ENCODE measurements around the gene RETREG1.
"Not testable (repeated sequence)": the region's sequence is repeated elsewhere in the genome, so short reads cannot be mapped to it uniquely, and the experiment has no call there.

RETREG1 gene

DNA sequence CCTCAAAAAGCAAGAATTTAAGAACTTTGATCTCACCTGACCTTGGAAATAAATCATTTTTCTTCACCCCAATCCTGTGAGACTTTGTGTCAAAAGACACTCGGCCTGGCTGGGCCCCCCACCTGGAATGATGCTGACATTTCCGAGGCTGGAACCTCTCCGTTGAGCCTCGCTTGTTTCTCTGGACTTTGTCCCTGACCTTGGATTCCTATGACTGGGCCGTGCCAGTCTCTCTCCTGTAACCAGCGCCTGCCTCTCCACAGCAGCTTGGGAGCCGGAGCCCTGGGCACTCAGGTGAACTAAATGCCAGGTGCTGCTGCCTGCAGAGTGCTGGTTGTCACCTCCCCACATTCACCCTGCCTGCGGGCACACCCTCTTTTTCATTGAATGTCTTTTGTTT, 62.7 kb downstream of the RETREG1 start:
- no peak for DNase-seq (ENCODE audit: low spot score)

DNA sequence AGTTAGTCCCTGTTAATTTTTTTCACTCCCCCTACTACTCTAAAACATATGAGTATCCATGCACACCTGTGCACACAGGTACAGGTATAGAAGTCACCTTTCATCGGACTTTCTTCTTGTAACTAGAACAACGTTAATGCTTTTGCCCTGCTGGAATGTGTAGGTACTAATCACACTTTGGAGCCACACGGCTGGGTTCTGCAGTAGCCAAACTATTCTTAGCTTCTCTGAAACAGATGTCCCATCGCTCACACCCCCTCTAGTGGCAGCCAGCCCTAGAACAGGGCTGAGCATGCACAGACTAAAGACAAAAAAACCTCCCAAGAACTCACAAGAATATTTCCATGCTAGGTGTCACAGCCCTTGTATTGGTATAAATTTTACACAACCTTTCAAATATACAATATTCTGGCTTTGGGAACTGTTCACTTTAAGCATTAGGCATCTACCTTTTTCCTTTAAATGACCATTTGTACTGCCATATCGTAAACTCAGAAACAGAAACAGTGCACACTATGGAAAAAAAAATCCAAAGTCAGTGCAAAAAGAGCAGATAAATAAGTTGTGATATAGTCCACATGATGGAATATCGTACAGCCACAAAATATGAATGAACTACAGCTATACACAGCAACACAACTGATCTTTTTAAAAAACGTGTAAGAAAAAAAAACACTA, 64.0 kb downstream of the RETREG1 start:
- peak; percentile 36 for DNase-seq (ENCODE audit: low spot score)

DNA sequence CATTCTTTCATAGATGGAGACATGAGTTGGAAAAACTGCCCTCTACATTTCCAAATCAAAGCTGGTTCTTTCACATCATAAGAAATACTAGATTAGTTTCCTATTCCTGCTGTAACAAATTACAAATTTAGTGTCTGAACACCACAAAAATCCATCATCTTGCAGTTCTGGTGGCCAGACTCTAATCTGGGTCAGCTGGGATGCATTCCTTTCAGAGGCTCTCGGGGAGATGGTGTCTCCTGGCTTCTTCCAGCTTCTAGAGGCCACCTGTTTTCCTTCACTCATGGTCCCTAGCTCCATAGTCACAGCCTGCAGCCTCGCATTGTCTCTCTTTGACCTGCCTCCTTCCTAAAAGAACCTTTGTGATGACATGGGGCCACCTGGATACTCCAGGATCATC, 65.2 kb downstream of the RETREG1 start:
- DNase-seq (ENCODE audit: low spot score) = no peak

- peak; percentile 53 for DNase-seq (ENCODE audit: low spot score)
Measured at GRCh38 chr5:16550316-16550952, 66.4 kb downstream of the RETREG1 start.

DNA sequence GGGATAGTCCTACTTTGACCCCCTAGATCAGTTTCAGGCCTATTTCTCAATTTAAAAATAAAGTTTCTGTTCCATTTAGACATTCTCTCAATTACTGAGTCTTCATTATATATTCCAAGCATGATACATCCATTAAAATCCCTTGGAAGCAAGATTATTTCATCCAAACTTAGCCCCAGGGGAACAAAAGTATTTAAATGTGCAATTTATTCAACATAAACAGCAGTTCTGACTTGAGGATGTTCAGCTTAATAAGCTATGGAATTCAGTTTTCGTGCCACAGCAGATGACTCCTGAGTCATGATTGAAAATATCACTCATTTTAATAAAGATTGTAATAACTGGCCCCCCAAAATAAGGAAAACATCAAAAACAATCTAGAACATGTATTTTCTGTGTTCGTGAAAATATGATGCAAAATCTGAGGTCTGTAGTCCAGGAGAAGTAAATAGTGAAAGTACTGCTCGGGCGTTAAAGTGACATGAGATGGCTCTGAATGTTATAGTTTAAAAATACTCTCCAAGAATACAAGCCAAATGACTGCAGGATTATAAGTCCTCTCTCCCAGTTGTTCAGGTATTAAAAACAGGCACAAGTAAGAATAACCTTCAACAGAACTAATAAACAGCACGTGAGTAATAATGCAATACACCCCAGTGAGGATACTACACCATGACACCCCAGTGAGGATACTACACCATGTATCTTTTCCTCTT, 67.1 kb downstream of the RETREG1 start:
- no peak for DNase-seq (ENCODE audit: low spot score)

DNA sequence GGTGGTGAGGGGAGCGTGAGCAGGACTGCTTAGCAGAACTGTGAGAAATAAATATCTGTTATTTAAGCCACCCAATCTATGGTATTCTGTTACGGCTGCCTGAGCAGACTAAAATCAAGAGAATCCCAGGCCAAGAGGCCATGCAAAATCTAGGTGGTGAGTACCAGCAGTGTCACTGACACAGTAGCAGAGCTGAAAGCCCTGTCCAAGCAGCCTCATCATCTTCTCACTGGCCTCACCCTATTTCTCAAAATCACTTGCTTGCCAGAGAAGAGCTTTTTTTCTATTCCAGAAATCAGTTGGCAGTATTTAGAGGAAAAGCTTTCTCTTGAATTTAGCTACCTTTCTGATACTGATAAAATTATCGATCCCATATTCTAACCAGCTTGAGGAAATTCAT, 68.0 kb downstream of the RETREG1 start:
- DNase-seq (ENCODE audit: low spot score) = no peak

DNA sequence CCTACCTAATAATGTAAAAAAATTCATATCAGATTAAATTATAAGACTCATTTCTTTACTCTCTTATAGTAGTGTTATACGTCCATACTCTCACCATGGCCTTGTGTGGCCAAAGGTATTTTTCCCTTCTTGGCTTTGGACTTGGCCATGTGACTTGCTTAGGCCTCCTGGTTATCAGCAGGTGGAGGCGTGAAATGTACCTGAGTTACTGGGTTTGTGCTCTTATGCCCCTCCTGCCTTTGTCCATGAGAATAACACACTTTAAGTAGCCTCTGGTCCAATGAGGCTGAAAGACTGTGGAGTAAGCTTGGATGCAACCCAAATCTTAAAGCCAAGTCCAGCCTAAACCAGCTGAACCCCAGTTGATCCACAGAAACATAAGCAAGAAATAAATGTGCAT, 68.7 kb downstream of the RETREG1 start:
- no peak for DNase-seq (ENCODE audit: low spot score)

GRCh38 chr5:16547200-16547842, 69.5 kb downstream of the RETREG1 start:
- no peak for DNase-seq (ENCODE audit: low spot score)

DNA sequence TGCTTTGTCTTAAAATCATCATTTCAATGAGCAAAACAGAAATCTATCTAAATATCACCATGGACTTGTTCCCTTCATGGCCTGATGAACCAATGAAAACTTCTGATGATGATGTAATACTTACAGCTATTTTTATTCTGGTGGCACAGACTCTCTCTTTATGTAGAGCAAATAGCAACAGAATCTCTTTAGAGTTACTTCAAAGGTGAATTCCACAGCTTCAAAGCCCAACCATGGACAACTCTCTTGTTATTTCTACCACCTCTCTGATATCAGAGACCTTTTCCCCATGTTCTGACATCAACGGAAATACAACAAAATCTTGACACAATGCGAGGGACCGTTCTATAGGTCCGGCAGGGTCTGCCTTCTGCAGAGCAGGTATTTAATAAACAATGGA, 70.1 kb downstream of the RETREG1 start:
- no peak for DNase-seq (ENCODE audit: low spot score)

- DNase-seq (ENCODE audit: low spot score) = no peak
Measured at GRCh38 chr5:16544607-16545374, 72.0 kb downstream of the RETREG1 start.

GRCh38 chr5:16543206-16543605, 73.6 kb downstream of the RETREG1 start:
- not testable (repeated sequence) for DNase-seq (ENCODE audit: low spot score)

DNA sequence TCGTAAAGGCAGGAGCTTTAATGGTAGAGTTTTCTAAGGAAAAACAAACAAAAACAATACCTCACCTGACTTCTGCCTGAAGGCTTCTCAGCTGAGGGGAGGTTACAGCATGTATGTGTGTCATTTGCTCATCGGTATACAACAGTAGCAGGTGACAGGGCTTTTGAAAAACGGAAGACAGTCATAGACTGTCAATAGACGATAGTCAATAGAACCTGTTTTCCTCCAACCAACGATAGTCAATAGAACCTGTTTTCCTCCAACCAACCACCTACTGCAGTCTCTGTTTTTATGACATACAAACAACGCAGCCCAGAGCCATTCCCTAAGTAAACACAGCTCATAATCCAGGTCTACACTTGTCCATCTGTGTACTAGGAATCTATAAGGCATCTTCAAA, 74.6 kb downstream of the RETREG1 start:
- no peak for DNase-seq (ENCODE audit: low spot score)

DNA sequence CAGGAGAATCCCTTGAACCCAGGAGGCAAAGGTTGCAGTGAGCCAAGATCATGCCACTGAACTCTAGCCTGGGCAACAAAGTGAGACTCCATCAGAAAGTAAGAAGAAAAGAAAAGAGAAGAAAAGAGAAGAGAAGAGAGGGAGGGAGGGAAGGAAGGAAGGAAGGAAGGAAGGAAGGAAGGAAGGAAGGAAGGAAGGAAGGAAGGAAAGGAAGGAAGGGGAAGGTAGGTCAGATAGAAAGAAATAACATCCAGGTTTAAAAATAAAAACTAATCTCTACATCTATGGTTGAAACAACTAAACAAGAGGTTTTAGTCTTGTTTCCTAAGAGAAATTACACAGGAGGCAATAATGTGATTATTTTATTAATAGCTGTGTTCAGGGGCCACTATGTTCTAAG, 75.2 kb downstream of the RETREG1 start:
- DNase-seq (ENCODE audit: low spot score) = not testable (repeated sequence)

DNA sequence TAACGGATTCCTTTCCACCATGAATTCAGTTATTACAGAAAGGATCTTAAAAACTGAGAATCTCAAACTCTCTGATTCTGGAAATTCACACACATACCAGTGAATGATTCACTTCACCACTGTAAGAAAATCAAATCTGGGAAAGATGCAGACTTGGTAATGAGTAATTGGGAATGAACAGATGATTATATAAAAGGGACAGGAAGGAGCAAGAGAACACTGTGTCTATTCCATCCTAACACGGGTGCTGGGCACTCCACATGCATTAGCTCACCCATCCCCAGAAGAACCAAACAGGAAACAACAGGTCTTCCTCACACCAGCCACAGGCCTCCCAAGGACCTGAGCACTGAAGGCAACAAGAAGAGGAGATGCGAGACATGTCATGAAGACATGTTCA, 76.4 kb downstream of the RETREG1 start:
- no peak for DNase-seq (ENCODE audit: low spot score)

- no peak for DNase-seq (ENCODE audit: low spot score)
Measured at GRCh38 chr5:16539169-16539666, 77.6 kb downstream of the RETREG1 start.

DNA sequence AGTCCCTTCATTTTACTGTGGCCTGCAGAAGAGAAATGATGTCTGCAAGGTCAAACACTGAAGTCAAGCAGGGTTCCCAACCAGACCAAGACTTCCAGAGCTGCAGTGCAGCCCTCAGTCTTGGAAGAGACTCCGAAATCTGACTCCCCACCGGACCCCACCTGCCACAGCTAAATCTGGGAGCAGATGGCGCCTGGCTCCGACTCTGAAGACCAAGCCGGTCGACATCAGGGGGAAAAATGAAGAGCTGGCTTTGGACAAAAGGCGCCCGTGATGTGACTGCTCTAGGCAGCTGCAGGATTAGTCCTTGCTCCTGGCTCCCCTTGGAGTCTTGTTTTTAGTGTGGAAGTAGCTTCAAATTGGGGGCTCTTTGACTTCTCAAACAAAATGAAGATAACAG, 78.8 kb downstream of the RETREG1 start:
- DNase-seq (ENCODE audit: low spot score) = no peak

- no peak for DNase-seq (ENCODE audit: low spot score)
Measured at GRCh38 chr5:16536818-16537217, 80.0 kb downstream of the RETREG1 start.

GRCh38 chr5:16536246-16536645, 80.6 kb downstream of the RETREG1 start:
- no peak for DNase-seq (ENCODE audit: low spot score)

DNA sequence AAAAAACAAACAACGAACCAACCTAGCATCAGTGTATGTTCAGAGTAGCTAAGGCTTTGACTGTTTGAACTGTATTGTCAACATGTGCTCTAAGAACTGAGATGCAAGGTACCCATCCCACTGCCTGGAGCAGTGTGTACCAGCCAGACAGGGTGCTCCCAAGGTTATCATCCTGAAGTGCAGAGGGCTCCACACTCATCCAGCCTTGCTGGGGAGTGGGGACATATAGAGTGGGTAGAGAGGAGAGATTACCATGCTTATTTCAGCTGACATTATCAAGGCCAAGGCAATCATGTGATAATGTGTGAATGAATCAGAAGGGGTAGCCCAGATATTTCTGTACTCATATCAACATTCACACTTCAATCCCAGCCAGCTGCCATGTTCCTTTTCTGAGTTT, 82.5 kb downstream of the RETREG1 start:
- no peak for DNase-seq (ENCODE audit: low spot score)

GRCh38 chr5:16531063-16531648, 85.6 kb downstream of the RETREG1 start:
- no peak for DNase-seq (ENCODE audit: low spot score)

- no peak for DNase-seq (ENCODE audit: low spot score)
Measured at GRCh38 chr5:16529306-16529705, 87.5 kb downstream of the RETREG1 start.

Measured in activated CD4-positive, alpha-beta T cell treated with anti-CD3 and anti-CD28 coated beads, Interleukin-2, Interleukin-4, amounts not matched to agents 100 ng/mL and 50 ng/mL, durations not matched to agents 16 hours and 8 hours (primary cell).